OCI-LY1 (cell line): ENCODE measurements around the gene THBS3.

Source experiments
- CTCF ChIP-seq: fragments of 200-600 bp; sonication (generic), shearing (Covaris generic); IDR thresholded peaks from 2 replicates; pipeline ENCODE4 v1.5.1; 2017; ENCODE audit warnings: mild to moderate bottlenecking, antibody characterized with exemption, low read length, moderate library complexity, mixed read lengths
- EZH2 ChIP-seq: fragments of 200-600 bp; sonication (generic), shearing (Covaris generic); IDR thresholded peaks from 2 replicates; pipeline ENCODE4 v1.8.0; 2017; ENCODE audit warnings: borderline replicate concordance, mixed run types, mild to moderate bottlenecking, antibody characterized with exemption, low read length, moderate library complexity, mixed read lengths

DNA sequence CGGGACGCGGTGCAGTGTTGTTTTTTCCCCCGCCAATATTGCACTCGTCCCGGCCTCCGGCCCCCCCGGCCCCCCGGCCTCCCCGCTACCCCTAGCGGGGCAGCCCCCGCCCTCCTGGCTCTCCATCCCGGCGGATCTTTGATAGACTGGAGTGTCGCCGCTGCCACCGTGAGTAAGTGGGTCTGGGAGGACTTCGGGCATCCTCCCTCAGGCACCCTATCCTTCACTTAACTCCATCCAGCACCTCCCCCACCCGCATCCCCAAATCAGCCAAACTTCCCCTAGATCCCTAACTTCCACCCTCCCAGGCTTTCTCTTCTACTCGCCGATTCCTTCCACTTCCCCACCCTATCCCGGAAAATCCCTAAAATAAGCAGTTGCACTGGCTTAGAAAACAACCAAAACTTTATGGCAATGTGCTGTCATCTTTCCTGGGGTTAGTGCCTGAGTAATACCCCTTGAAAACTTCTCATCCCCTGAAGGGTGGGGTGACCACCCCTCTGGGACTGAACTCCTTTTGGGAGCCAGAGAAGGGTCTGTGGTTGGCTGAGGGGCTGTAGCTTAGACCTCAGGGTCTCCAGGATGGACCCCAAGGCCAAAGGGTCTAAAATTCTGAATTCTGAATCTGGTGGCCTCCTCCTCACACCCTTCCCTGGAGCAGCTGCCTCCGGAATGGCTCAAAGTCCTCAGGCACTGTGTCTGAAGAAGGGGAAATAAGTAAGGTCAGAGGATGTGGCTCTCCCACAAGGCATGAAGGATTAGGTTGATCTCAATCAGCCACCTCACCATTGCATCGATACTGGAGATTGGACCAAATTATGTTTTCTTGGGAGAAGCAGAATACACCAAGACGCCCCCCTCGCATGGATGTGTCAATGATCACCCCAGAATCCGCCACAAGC is 12.2 kb downstream of the THBS3 start:
- no peak for TF ChIP-seq CTCF
- TF ChIP-seq EZH2: no peak
